HG03280 (cell line): ENCODE results near the gene ARL14.
A peak's percentile ranks its signal among the peaks of the same experiment; 100 is the strongest.

Experiments
- ATAC-seq: cut with Tn5 transposase; IDR thresholded peaks from one replicate; pipeline ENCODE4 v1.9.1; 2021; ENCODE audit warnings: mild to moderate bottlenecking, moderate library complexity; ENCODE audit not compliant: unreplicated experiment

ARL14 gene

DNA sequence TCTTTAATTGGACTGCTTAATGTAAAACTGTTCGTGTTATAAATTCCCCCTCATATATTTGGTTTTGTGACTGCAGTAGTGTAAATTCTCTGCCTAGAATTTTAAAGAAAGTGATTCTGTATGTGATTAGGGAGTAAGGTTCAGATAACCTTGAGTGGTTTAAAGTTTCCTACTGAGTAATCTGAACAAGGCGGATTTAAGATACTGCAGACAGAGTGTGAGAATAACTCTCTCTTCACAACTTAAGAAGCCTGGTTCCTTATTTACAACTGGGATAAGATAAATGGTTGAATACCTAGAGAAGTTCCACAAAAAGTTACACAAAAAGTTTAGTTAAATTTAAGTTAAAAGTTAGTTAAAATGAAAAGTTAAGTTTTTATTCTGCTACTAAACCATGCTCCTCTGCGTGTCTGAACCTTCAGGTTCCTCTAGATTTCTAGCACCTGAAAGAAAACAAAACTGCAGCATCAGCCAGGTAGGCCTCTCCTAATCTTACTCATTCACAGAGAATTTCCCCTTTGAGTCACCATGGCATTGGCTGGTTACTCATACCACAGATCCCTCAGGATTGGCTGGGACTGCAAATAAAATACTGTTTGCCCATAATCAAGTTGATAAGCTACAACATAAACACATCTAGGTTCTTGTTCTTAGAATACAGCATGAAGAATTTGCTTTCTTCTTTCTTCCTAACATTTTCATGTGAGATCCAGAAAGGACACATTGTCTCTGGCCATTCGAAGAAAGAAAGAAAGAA lies at the start of gene ARL14:
ARL14 (plus strand) TSS at position 614 of the 757 bp plus-strand sequence. CDS start 187 bp downstream, outside the sequence.
- ATAC-seq: no peak

DNA sequence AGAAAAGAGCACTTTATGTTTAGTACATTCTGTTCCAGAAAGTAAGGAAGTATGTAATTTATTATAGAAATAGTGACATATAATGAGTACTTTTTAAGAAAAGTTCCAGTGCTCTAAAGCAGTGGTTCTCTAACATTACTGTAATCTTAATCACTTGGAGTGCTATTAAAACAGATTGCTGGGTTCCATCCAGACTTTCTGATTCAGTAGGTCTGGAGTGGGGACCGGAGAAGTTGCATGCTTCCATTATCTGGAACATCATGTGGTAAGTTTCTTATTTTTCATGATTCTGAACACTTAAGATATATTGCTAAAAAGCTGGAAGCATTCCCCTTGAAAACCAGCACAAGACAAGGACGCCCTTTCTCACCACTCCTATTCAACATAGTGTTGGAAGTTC lies 47.5 kb upstream of the ARL14 start:
- no peak for ATAC-seq

DNA sequence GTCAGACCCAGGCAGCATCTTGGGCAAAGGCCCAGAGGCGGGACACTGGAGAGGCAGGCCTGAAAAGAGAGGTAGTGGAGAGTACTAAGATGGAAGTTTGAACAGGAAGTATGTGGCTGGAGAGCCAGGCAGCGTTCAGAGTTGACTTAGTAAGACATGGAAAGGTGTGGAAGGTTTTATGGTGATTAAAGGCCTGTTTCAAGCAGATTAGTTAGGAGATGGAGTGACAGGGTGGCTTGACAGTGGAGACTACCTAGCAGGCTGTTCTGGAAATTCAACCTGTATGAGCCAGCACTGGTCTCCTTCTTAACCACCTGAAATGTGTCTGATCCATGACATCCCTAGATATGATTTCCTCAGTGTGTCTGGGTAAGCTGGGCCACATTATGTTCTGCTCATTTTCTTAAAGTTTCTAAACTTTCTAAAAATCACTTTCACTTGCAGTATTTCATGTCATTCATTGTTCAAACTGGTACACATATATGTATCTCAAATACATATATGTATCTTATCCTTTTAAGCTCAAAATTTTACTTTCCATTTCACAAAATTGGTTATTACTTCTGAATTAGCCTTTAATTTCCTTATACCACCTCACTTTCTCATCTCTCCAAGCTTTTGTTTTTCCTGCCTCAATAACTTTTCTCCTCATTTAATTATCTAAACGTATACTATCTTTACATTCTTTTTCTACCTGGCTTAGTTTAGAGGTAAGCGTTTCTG lies 43.4 kb upstream of the ARL14 start:
- ATAC-seq: no peak

DNA sequence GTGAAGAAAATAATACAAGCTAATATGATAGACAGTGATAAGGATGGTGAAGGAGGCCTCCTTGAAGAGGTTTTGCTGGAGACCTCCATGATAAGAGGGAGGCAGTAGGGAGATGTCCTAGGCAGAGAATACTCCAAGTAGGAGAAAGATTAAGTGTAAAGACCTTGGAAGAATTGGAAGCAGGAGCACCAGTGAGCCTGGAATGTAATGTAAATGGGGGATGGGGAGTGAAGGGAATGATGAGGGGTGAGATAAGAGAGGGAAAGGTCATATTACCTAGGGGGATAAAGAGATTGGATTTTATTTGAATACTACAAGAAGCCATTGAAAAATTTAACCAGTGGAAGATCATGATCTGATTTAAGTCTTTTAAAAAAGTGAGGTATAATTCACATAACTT lies 41.7 kb upstream of the ARL14 start:
- ATAC-seq: no peak

DNA sequence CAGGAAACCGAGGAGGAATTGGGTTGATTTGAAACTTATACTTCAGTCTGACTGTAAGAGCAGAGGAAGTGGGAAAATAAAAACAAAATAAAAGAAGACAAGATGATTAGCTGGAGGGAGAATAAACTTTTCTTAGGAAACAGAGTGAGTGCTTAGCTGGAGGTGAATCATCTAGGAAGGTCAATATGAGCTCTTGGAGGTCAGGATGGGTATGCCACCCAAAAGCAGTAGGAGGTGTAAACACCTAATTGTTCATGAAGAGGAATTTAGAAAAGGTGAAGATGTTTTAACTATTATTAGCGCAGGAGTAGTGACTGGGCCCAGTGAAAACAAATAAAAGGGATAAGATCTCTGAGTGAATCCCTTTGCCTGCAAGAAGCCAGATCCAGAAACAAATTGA lies 39.9 kb upstream of the ARL14 start:
- ATAC-seq: no peak

DNA sequence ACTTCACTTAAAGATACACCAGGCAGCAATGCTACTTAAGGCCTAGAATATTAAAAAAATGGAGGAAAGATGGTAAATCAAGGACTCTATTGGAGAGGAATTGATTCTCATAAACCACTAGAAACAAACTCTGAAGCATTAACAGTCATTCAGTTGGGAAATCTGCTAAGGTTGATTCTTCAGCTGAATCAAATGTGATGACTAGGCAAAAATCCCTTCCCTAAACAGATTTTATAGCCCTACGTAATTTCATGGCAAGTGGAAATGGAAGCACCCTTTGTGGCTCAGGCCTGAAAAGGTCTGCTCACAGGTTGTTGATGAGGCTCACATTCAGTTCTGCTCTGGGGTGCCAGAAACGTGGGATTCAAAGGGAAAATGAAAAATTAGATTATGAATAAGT lies 38.8 kb upstream of the ARL14 start:
- ATAC-seq: no peak

DNA sequence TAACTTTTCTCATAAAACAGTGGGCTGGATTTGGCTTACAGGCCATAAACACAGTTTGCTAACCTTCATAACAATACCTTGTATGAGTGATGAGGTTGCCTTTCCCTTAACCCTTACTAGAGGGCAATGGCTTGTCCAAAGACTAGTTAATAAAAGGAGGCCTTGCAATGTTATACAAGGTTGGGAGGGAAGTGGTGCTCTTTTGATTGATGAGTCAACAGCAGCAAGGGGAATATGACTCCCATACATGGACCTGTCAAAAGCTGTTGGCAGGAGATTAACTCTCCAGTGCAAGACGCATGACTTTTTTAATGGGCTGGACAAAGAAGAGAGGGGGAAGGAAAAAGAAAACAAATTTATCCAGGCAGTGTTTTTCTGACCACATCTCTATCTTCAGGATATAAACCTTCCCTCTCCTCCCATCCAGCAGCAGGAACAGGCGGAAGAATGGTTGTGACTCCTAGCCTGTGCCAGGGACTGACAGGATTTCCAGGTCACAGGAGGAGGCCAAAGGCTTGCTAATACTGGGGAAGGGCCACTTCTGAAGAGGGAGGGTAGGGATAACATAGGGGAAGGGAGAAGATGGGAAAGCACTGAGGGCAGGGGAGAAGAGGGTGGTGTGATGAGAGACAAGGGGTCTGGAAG lies 35.2 kb upstream of the ARL14 start:
- no peak for ATAC-seq

DNA sequence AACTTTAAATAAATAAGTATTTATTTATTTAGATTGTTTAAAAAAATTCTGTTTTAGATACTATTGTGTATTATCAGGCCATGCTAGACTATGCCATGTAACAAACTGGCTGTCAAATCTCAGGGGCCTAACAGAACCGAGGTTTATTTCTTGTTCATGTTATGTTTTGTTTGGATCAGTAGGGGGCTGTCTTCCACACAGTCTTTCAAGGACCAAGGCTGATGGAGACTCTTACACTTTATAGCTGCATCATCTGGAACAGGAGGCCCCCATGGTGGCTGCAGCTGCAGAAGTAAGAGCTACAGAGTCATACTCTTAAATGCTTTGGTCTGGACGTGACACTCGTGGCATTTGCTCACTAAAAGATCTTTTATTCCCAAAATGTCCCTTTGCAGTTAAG lies 33.0 kb upstream of the ARL14 start:
- ATAC-seq: no peak

DNA sequence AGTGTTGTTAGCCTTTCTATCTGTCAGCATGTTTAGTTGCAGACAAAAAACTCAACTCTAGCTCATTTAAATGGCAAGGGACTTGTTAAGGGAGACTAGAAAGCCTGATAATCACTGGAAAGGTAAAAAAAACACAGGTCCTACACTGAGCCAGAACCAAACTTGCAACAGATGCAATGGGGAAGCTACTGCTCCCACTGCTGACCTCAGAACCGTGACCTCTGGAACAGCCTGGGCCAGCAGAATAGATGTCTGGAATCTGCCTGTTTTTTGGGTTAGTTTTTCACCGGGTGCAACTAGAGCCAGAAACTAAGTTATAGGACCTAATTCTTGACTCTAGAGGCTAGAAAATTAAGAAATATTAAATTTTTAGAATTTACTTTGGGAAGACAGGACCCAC lies 32.5 kb upstream of the ARL14 start:
- no peak for ATAC-seq

DNA sequence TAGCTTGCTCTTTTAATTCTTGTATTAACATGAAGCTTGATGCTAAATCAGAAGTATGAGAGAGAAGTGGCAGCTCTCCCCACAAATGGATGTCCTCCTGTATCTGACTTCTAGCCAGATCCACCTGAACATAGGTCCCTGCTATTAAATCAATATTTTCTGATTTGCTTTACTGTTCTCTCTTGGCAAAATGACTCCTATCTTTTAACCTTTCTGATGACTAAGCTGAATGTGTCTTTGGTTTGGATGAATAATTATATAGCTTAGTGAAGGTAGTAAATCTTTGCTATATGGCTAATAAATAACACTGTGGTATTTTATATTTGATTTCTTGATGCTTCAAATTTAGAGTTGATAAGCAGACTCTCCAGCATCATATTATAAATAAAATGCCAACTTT lies 28.3 kb upstream of the ARL14 start:
- ATAC-seq: no peak

DNA sequence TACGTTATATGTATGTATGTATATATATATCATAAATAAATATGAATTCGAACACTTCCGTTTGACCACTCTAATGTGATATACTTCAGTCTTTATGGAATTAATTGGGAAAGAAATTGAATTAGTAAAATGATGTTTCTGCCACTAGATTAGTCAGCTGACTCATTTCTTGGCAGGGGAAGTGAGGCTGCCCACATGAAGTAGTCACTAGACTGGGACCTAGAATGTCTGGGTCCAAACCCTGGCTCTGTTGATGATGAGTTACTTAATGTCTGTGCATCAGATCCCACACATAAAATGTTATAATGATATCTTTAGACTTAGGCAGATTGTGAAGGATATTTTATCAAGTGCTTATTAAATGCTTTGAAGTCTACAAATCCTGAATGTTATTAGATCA lies 27.4 kb upstream of the ARL14 start:
- no peak for ATAC-seq

DNA sequence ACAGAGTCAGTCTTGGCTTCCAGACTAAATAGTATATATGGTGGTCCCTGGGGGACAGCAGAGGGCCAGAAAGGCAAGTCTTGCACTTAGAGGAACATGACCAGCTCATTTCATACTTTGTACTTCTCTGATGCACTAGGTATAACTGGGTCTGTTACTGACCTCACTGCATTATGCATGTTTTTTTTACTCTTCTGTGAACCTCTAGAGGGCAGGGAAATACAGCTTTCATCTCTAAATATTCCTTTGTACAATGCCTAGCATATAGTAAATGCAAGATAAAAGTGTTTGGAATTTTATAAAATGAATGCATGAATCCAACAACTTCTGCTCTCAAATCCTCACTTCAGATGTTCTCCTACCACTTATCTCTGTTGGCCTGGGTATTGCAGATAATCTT lies 23.4 kb upstream of the ARL14 start:
- ATAC-seq: no peak

DNA sequence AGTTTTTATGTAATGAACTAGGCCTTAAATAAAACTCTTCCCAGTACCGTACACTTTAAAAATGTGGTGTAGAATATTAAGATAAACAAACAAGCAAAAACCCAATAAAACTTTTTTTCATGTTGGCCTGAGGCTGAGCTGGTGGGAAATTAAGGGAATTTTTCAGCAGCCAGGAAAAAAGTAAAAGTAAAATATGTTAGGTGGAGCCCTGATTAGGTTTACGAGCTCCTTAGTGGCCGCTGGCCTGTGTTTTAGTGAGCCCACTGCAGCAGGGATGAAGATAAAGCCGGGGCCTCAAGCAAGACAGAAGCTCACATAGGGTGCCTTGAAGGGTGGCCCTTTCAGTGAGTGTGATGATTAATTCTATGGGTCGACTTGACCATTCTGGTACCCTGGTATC lies 16.1 kb upstream of the ARL14 start:
- no peak for ATAC-seq

DNA sequence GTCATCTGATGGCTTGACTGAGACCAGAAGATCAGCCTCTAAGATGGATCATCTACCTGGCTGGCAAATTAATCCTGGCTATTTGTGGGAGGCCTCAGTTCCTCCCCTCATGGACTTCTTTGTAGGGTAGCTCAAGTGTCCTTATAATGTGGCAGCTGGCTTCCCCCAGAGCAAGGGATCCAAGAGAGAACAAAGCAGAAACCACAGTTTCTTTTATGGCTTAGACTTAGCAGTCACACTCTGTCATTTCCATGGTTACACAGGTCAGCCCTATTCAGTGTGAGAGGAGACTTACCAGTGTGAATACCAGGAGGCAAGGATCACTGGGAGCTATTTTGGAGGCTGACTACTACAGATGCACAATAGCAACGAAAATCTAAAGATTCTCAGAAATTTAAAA lies 15.3 kb upstream of the ARL14 start:
- no peak for ATAC-seq

DNA sequence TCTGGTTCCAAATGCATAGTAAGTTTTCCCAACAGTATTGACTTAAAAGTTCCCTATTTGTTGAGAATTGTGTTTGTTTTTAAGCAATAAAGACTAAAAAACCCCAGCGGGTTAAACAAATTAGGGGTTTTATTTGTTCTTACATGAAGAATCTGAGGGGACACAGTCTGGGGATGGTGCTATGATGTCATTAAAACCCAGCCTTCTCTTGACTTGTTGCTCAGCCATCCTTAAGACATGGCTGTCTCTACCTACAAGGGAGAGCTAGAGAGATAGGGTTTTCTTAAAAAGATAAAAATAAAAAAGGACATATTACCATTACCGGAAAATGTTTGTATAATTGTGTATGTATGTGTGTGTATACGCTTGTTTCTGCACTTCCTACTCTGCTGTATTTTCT lies 11.7 kb upstream of the ARL14 start:
- ATAC-seq: peak; percentile 48

DNA sequence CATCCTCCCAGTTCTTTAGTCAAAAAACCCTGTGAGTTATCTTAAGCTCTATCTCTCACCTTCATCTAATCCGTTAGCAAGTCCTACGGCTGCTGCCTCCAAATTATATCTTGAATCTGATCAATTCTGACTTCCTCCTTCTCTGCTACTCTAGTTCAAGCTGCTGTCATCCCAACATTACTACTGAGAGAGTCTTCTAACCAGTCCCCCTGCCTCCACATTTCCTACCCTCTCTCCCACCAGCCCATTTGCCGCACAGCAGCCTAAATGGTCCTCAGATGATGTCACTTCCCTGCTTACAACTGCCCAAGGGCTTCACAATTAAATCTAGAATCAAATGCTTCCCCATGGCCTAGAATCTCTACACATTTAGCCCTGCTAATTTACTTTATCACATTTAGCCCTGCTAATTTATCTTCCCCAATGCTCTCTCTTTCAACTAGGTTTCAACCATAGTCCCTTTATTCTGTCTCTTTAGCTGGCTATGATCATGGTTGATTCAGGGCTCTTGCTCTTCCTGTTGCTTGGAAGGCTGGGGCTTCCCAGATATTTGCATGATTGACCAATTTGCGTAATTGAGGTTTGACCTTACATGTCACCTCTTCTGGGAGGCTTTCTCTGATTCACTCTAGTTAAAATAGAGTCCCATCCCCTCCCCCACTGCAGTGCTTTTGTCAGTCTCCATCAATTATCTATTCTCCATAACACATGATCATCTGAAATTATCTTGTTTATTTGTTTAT lies 11.0 kb upstream of the ARL14 start:
- peak; percentile 62 for ATAC-seq

DNA sequence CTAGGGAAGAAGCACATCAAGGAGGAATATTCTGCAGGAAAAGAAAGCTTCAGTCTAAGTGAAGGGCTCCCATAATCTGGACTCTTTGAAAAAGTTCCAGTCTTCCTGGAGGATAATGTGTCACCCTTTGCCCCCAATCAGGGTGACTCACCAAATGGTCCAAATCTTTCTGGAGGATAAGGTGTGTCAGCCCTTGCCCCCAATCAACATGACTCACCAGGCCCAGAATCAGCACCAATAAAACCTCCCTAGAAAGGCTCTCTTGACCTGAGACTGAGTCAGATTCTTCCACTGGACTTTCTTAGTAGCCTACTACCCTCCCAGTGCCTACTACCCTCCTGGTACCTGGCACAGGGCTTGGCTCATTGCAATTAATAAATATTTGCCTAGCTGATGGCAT lies 9.5 kb upstream of the ARL14 start:
- no peak for ATAC-seq

DNA sequence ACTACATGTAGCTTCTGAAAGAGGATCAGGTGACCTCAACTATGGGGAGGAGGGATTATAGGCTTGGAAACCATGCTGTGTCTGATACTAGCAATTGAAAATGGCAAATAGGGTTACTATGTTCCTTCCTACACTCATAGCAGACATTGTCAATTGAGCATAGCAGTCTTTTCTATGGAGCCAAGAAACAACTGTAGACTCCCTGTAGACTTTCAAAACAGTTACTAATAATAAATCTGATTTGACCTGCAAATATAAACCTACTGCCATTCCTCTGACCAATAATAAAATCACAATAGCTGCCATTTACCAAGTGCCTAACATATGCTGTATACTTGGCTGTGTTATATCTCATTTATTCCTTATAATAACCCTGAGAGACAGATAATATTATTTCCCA lies 8.5 kb upstream of the ARL14 start:
- no peak for ATAC-seq

DNA sequence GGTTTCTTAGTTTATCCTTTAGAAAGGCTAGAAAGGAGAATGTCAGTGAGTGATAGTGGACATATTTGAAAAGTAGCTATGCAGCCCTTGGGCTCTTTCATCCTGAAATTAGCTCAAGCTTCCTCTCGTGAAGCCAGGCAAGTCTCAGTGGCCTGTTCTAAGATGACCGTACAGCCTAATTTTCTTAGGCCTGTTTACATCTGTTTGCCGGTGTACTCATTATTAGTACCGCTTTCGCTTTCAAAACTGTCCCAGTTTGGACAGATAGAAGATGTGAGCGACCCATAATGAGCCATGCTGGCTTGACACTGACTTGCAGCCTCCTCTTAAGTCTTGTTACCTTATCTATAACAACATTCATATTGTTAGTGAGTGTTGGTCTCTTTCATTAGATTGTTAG lies 5.7 kb upstream of the ARL14 start:
- peak; percentile 98 for ATAC-seq

DNA sequence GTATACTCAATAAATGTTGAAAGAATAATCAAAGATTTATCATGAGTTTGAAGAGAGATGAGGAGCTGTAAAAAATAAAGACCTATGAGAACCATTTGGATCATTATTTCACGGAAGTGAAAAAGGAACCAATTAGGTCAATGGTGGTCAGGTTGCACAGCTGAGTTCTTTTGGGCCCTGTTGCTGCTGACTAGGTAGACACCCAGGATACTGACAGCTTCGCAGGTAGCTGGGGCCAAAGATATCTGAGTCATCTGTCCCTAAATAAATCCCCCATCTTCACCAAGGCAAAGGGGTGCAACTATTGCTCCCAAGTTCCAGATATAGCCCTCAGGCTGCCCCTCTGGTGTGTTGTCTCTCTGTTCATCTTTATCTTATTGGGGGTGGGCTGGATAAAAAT lies 5.0 kb upstream of the ARL14 start:
- no peak for ATAC-seq

DNA sequence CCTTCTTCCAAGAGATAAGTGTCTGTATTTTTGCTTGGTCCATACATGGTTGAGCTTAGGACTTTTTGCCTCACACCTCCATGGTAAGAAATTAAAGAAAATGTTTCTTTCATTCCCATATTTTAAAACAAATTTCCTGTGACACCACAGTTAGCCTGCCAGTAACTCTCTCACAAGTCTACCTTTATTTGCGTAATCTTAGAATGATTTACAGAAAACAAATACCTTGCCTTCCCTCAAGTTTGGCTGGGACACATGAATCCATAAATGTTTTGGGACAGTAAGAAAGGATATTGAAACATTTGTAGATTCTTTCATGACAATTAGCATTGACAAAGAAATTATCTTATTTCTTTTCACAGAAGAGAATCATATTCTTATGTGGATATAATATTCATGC lies 3.8 kb upstream of the ARL14 start:
- ATAC-seq: no peak
